ENCODE measurements around the gene TSC22D1.

- TF ChIP-seq POLR2A (IDR thresholded peaks at IDR 0.05) = no peak
- TF ChIP-seq CTCF (IDR thresholded peaks at IDR 0.05) = no peak
- TF ChIP-seq POLR2AphosphoS5 (IDR thresholded peaks at IDR 0.05) = no peak
Measured at GRCh38 chr13:44493213-44493812, 82.8 kb downstream of the TSC22D1 start.
